Glomerular visceral epithelial cell (primary cell): Measurements from ENCODE around the gene USH2A.
"Not testable (repeated sequence)": the region's sequence is repeated elsewhere in the genome, so short reads cannot be mapped to it uniquely, and the experiment has no call there.

Source experiments
- DNase-seq: peaks from one replicate; pipeline ENCODE4 v3.0.0-alpha.2; 2016; ENCODE audit errors: extremely low spot score

USH2A gene

DNA sequence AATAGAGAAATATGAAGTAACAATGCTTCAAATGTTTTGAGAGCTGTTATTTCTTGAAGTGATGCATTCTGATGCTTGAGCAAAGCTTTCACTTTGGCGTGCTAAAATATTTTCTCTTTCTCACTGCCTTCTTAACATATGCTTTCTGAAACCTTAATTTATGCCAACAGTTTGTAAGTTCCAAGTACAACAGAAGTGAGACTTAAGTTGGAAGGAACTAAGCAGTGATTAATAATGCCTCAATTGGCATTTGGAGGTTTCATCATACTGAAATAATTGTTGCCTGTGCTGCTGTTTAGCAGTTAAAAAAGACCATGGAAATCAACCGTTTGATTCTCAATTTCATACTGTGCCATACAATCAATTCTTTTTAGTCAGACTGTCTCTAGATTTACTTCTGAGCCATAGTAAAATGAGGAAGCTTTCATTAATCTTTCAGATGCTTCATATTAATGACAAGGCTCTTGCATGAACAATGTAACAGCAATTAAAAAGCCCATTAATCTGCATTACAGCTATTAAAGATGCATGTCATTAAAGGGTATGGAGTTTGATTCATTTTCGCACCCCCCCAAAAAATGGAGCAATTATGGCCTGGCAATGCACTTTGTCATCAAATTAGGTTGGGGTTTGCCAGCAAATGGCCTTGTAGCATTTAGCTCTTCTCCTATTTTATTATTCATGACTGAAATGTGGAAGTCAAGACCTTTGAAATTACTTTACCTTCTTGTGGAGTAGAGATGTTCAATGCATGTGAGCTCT, 375.3 kb downstream of the USH2A start:
- DNase-seq = no peak

DNA sequence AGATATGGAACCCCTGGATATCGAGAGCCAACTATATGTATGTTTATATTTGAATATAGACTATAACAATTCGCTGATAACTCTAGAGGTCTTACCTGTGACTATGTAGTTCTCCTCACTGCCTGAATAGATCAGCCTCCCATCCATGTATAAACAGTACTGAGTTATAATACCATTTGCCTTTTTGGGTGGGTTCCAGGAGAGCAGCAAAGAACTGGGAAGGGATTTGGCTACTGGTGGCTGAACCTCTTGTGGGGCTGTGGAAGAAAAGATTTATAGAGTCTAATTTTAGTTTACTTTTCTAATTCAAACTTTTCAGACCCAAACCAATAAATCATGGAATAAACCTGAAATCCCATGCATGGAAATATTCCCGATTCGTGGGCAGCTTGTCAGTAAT, 376.9 kb downstream of the USH2A start:
- peak; percentile 9 for DNase-seq

DNA sequence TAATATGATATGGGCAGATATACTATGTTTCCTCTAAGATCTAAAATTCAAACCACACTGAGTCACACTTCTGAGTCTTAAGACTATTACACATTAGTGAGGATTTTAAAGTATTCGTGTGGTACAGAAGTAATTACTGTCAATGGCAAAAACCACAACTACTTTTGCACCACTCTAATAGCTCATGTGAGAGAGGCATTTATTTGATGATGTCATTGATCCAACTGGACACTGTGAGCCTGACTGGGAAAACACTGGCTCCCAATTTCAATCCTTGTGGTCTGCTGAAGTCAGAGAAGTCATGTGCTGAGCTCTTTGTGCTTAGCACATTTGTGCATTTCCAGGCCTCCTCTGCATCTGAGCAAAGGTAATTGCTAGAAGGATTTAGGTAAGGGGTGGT, 377.8 kb downstream of the USH2A start:
- DNase-seq = peak; percentile 96

DNA sequence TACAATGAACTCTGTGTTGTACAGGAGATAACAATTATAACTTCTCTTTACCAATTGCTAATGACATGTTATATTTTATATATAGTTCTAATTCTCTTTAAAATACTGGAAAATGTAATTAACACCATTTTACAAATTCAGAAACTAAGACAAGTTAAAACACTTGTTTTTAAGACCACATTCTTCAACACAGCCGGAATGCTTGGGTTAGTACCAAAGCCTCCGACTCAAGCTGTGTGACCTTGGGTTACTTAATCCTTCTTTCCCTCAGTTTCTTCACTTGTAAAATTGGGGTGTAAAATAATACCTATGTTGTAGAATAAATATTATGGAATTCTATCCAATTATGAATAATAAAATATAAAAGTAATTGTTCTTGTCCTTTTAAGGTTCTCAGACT, 378.7 kb downstream of the USH2A start:
- no peak for DNase-seq

DNA sequence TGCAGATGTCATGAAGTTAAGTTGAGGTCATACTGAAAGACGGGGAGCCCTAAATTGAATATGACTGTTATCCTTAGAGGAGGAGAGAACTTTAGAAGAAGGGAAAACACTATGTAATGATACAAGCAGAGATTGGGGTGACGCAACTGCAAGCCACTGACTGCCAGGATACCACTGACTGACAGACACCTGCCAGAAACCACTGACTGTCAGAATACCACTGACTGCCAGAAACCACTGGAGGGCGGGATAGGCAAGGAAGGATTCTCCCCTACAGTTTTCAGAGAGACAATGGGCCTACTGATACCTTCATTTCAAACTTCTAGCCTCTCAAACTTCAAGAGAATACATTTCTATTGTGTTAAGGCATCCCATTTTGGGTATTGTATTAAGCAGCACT, 388.7 kb downstream of the USH2A start:
- peak; percentile 63 for DNase-seq

DNA sequence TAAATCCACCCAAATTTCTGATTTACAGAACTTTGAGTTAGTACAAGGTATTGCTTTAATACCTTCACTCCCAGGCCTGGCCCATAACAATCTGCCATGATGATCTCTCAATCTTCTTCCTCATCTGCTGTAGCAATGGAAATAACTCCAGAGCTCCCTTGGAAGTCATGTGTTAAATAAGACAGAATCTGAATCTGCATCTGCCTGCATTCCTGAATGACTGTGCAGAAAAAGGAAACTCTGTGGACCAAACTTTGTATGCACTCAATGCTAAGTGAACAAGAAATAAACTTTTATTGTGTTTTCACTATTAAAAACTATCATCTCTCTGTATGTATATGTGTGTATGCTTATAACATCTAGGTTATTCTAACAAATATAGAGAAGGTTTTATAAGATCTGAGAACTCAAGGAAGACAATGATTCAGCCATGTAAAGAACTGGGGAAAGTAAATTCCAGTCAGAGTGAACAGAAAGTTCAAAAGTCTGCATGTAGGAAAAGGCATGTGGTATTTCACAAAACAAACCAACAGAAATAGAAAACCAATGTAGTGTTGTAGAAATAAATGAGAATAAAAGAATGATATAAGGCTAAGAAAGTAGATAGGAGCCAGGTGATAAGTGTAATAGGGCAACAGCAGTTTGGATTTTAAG, 390.2 kb downstream of the USH2A start:
- DNase-seq = no peak

DNA sequence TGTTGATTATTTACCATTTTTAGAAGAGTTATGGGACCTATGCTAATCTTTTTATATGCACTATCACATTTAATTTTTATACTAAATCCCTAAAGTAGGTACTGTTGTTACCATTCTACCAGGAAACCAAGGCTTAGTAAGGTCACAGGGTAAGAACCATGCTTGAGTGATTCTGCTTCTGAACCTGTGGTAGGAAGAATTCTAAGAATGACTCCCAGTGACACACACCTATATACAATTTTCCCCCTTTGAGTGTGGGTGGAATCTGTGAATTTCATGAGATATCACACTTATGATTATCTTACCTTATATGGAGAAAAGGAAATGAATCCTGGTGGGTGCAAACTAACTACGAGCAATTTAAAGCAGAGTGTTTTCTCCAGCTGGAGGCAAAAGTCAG, 391.0 kb downstream of the USH2A start:
- peak; percentile 62 for DNase-seq

DNA sequence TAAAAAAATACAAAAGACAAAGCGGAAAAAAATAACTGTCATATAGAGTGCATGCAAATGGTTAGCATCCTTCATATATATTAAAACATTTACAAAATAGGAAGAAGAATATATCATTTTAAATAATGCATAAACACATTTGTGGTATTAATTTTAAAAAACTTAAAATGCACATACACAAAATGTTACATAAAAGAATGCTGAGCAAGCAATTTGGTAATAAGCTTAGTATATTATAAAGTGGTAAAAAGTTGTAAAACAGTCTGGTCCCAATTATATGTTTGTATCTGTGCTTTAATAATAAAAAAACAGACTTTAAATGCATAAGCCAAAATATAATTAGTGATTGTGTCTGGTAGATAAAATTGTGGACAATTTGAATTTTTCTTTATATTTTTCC, 394.6 kb downstream of the USH2A start:
- DNase-seq = no peak

DNA sequence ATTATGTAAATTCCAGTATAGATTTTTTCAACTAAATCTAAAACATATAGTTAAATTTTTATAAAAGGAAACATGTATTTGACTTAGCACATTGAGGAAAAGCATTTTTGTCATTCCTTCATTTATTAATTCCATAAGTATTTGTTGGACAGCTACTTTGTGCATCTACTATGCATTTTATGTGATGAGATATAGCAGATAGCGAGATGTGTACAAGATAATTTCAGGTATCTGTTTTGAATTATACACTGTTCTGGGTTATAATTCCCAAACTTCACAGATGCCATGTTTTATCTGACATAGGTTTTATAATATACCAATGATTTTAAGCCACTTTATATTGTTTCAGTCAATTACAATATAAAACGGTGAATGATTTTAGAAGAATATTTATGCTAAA, 398.7 kb downstream of the USH2A start:
- DNase-seq = no peak

DNA sequence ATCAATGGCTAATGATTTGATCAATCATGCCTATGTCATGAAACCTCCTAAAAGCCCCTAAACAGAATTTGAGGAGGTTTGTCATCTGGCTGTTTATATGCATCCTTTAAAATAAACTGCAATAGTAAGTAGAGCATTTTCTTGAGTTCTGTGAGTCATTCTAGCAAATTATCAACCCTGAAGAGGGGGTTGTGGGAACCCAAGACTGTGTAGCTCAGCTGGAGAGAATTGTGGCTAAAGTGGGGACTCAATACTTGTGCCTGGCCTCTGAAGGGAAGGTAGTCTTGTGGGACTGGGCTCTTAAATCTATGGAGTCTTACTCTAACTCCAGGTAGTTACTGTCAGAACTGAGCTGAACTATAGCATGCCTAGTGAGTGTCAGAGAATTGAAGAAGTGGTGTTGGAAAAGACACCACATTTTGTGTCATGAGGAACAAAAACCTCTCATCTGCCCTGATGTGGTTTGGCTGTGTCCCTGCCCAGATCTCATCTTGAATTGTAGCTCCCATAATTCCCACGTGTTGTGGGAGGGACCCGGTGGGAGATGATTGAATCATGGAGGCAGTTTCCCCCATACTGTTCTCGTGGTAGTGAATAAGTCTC, 402.4 kb downstream of the USH2A start:
- DNase-seq = peak; percentile 50

DNA sequence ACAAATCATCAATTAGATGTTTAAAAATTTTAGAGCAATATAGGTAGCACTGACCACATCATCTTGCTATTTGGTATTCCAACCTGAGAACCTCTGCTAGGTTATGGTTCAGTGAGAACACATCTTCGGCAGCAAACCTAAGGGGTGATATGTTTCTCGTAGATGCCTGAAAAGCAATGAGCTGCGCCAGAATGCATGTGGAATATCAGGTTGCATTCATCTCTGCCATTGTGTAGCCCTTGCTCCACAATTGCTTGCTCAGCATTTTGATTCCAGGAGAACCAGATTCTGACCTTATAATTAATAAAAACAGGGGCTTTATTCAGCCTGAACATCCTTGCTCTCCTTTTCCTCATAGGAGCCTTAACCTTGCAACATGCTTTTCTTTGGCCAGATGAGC, 408.1 kb downstream of the USH2A start:
- peak; percentile 58 for DNase-seq

DNA sequence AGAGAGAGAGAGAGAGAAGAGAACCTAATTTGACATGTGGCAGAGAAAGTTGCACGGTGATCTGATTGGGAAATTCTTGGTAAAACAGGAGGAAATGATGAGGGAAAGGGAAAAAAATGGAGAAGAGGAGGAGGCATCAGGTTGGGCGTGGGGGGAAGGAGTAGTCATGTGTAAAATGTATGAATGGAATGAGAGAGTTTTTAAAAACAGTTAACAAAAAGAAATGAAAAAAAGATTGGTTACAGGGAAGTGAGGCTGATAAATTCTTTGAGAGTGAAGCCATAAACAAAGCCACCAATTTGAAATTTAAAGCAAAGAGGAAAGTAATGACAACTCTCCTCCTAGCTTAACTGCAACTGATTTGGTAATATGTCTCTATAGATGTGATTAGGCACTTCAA, 409.2 kb downstream of the USH2A start:
- peak; percentile 34 for DNase-seq

DNA sequence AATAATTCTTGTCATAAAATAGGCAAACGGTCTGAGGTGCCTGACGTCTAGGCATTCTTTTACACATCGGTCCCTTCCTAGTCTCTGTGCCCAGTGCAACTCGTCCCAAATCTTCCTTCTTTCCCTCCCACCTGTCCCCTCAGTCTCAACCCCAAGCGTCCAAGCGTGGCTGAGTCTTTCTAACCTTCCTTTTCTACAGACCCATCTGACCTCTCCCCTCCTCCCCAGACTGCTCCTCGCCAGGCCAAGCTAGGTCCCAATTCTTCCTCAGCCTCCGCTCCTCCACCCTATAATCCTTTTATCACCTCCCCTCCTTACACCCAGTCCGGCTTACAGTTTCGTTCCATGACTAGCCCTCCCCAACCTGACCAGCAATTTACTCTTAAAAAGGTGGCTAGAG, 413.8 kb downstream of the USH2A start:
- DNase-seq = not testable (repeated sequence)

DNA sequence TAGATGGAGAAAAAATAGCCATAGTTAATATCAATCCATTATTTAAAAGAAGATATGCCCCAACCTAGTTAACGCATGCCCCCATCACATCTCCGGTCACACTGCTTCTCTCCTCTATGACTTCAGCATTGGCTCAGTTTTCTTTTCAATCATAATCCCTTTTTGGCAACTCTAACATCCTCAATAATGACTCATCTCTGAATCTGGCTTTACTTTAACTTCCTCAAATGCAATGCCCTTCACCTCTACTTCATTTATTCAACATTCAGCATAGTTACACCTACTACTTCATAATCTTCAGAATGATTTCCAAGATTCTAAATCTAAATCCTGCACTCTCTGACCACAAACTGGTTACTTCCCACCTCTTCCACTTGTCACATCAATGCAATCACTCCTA, 417.3 kb downstream of the USH2A start:
- peak; percentile 39 for DNase-seq

DNA sequence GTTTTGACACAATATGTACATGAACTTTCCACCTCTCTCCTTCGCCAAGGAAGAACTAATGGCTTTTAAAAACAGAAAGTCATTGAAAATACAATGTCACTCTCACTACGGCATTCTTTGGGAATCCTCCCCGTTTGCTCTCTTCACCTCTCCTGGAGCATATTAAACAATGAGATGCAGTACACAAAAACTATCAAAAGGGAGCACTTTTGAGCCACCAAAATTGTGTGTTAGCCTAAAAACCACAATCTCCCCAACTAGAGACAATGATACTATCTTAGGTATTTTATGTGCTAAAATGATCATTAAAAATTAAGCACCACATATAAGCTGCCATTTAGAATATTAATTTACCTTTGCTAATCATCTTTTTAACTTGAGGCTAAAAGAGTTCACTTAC, 430.6 kb downstream of the USH2A start:
- DNase-seq = peak; percentile 55

DNA sequence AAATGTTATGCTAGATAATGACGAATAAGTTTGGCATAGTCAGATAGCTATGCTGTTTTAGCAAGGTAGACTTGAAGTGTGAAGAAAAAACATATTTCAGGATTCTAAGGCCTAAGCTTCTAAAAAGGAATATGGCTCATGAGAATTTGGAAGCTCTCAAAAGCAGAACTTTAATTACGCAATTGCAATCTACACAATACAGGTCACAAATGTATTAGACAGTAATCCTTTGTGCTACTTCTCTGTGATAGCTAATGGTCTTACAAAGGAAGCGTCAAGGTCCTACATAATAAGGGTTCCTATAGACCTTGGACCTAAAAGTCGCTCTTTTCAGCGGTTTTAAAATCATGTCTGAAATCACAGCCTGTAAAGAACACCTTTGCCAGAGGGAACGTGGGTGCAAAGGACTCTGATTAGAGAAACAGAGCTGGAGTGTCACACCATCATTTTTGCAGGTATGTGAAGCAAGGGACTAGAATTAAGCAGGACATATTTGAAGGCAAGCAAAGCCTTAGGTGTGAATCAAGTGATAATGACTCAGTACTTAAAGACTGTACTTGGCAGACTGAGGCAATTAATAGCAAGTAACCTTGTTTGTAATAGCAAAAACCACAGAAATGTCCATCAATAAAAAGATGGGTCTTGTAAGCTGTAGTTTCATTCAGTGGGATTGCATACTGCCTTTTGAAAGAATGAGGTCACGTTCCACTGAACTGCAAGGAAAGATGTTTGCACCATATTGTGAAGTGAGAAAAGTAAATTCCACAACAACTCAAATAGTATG, 436.0 kb downstream of the USH2A start:
- no peak for DNase-seq

DNA sequence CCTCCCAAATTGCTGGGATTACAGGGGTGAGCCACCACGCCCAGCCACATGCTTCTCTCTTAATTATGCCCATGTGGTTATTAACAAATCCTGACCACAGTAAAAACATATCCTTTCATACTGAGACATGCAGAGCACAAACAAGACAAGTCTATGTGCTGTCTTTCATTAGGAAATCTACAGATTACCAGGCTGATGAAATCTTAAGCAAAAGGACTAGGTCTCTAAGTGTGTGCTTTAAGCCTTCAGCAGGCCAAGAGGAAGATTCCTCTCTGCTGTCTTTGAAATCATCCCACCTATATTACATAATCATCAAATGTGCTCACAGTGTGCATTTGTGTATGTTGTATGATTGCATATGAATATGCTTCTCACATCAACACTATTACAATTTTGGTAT, 436.8 kb downstream of the USH2A start:
- no peak for DNase-seq

DNA sequence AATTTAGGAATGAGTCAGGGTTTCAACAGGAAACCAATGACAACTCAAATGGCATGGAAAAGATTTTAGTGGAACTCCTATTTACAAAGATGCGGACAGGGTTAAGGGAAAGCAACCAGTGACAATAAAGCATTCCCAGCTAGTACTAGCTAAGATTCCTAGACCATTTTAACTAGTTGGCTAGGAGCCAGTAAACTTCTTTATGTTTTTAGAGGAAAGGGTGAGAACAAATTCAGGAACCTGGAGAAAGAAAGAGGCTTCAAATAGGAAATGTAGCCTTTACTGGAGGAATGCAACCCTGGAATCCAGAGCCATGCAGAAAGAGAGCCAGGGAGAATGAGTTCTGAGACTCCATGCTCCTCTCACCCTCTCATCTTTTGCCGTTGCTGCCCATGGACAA, 439.6 kb downstream of the USH2A start:
- no peak for DNase-seq

DNA sequence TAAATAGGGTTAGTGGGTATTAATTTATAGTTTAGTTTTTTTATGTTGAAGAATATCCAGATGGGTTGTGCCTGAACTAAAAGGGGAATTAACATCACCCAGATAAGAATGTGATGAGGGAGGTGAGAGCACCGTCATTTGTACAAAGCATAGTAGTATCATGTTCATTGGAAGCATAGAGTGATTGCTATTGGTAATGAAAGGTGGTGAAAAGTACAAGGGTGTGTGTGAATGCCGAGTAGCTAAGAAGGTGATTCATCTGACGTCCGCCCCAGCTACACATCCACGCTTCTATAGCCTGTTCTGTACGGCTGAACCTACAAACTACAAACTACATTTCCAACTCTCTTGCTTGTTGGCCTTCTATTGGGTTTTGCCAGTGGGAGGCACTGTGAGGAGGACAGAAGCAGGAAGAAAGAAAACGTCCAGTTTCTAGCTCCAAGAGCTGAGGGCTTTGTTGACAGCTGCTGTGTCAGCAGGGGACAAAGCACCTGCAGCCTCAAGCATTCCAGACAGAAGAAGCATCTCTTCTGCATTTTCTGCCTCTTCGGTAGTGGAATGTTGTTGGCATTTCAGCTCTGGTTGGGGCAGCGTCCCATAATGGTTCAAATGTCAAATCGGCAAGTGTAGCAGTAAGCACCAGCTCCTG, 451.3 kb downstream of the USH2A start:
- no peak for DNase-seq

DNA sequence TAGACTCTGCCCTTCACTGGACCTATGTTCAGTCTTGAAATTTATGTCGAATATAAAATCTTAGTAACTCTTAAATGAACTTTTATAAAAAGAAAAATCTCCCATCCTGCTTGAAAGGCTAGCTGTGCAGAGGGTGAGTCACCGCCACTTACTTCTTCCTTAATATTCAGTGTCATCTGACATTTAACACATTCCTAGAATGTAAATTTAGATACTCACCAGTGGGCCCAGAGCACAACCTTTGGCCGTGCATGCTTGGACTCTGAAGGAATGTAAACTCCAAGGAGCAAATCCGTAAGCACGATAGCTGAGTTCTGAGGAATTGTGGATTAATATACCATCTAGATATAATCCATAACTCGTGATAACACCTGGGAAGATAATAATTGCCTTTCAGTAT, 452.8 kb downstream of the USH2A start:
- DNase-seq = peak; percentile 36

DNA sequence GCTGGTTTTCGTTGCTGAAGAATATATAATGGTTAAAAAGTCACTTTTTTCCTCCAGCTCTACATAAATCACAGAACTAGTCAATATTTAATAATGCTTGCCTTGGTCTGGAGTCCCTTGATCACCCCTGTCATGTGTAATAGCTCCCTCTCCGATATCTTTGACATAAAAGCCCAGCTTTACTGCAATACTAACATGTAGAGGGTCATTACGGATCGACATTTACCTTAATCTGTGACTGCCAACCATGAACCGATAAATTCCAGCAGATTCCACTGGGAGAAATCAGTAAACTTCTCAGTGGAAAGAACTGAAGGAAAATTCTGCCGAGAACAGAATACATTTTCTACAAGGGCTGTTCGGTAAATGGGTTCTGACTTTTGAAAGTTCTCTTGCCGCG, 459.6 kb downstream of the USH2A start:
- DNase-seq = no peak

DNA sequence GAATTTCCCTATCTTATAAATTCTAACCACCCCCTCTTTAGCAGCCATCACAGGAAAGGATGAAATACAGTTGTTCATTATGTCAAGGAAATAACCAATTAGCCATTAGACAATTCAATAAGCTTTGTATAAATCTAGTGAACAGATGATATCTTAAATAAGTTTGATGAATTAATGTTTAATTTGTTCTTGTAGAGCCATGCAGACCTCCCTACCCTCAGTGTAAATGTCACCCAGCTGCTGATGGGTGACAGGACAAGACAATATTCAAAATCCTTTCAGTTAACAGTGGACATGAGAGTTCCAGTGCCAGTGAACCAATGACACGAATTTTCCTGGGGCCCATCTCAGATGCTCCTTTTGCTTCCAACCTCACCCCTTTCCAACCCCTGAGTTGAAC, 460.2 kb downstream of the USH2A start:
- no peak for DNase-seq
